ENCODE data around the gene FAM168A.

The FAM168A gene

GRCh38 chr11:73597956-73598718, at the start of gene FAM168A:
Gene FAM168A (minus strand): TSS chr11:73598112. CDS start chr11:73468474, 129,638 bp downstream.
- DNase-seq: peak; percentile 97

GRCh38 chr11:73647459-73648100, 49.7 kb upstream of the FAM168A start:
- DNase-seq: peak; percentile 96

GRCh38 chr11:73645972-73646631, 48.2 kb upstream of the FAM168A start, which contains the start of gene PLEKHB1:
Gene PLEKHB1 (plus strand): TSS chr11:73646581. CDS start chr11:73646609, 28 bp downstream.
- DNase-seq: no peak

GRCh38 chr11:73645121-73645969, 47.4 kb upstream of the FAM168A start:
- DNase-seq: no peak

GRCh38 chr11:73641668-73642067, 43.8 kb upstream of the FAM168A start:
- no peak for DNase-seq

GRCh38 chr11:73640592-73640991, 42.7 kb upstream of the FAM168A start:
- DNase-seq: no peak

- DNase-seq: no peak
Observed at GRCh38 chr11:73637012-73637411, 39.1 kb upstream of the FAM168A start.

- no peak for DNase-seq
Observed at GRCh38 chr11:73636249-73636648, 38.3 kb upstream of the FAM168A start.

- no peak for DNase-seq
Observed at GRCh38 chr11:73635721-73636120, 37.8 kb upstream of the FAM168A start.

- DNase-seq: no peak
Observed at GRCh38 chr11:73633999-73634398, 36.1 kb upstream of the FAM168A start.

GRCh38 chr11:73632996-73633395, 35.1 kb upstream of the FAM168A start:
- DNase-seq: no peak

- no peak for DNase-seq
Observed at GRCh38 chr11:73629907-73630306, 32.0 kb upstream of the FAM168A start.

- peak; percentile 87 for DNase-seq
Observed at GRCh38 chr11:73625696-73626318, 27.9 kb upstream of the FAM168A start.

GRCh38 chr11:73623686-73624085, 25.8 kb upstream of the FAM168A start:
- no peak for DNase-seq

- DNase-seq: no peak
Observed at GRCh38 chr11:73622926-73623593, 25.1 kb upstream of the FAM168A start.

GRCh38 chr11:73614591-73614990, 16.7 kb upstream of the FAM168A start:
- no peak for DNase-seq

- no peak for DNase-seq
Observed at GRCh38 chr11:73612601-73613140, 14.8 kb upstream of the FAM168A start.

GRCh38 chr11:73598719-73599379, 937 bp upstream of the FAM168A start:
- DNase-seq: no peak

- no peak for DNase-seq
Observed at GRCh38 chr11:73597336-73597955, 466 bp downstream of the FAM168A start.

GRCh38 chr11:73596547-73596946, 1.4 kb downstream of the FAM168A start:
- no peak for DNase-seq
